Astrocyte (in vitro differentiated cells and primary cell): ENCODE measurements around the gene MICAL3. TPM values are rescaled to one million over a fixed set of nuclear protein-coding genes. Genes with fewer than 3 reads are reported as not detected.

Experiments used
- DNase-seq: peaks from one replicate; pipeline ENCODE4 v3.0.0-alpha.2; 2010; ENCODE audit warnings: low read depth
- FAIRE-seq: peaks from 2 replicates; lab custom pipeline; 2011; peaks lifted over from hg19 to GRCh38; lab: Jason Lieb, UNC
- H2AFZ ChIP-seq: 2 replicates; pipeline ENCODE4 v1.6.0; 2012; ENCODE audit warnings: low read depth, low read length, inconsistent platforms
- H3K27ac ChIP-seq: 2 replicates; pipeline ENCODE4 v1.5.1; 2011; ENCODE audit warnings: low read depth, low read length, inconsistent platforms
- H3K27me3 ChIP-seq: 2 replicates; pipeline ENCODE4 v1.6.0; 2011; ENCODE audit warnings: low read length, inconsistent platforms; ENCODE audit not compliant: insufficient read depth
- H3K36me3 ChIP-seq: 2 replicates; pipeline ENCODE4 v1.5.1; 2011; ENCODE audit warnings: low read length, inconsistent platforms; ENCODE audit not compliant: insufficient read depth
- H3K4me1 ChIP-seq: 2 replicates; pipeline ENCODE4 v1.5.1; 2011; ENCODE audit warnings: low read length, inconsistent platforms; ENCODE audit not compliant: insufficient read depth
- H3K4me2 ChIP-seq: 2 replicates; pipeline ENCODE4 v1.6.0; 2012; ENCODE audit warnings: low read length, inconsistent platforms
- H3K4me3 ChIP-seq: 2 replicates; pipeline ENCODE4 v1.5.1; 2011; ENCODE audit warnings: low read depth, mild to moderate bottlenecking, low read length, inconsistent platforms; ENCODE audit not compliant: insufficient read depth
- H3K79me2 ChIP-seq: 2 replicates; pipeline ENCODE4 v1.6.0; 2012; ENCODE audit warnings: mild to moderate bottlenecking, low read length, inconsistent platforms; ENCODE audit not compliant: insufficient read depth
- H3K9ac ChIP-seq: 2 replicates; pipeline ENCODE4 v1.6.0; 2012; ENCODE audit warnings: mild to moderate bottlenecking, low read length, inconsistent platforms
- H3K9me3 ChIP-seq: 2 replicates; pipeline ENCODE4 v1.5.1; 2012; ENCODE audit warnings: low read depth, mild to moderate bottlenecking, low read length, inconsistent platforms; ENCODE audit not compliant: insufficient read depth
- H4K20me1 ChIP-seq: 2 replicates; pipeline ENCODE4 v1.6.0; 2012; ENCODE audit warnings: low read length, inconsistent platforms; ENCODE audit not compliant: insufficient read depth
- H3K27ac Mint-ChIP-seq: one replicate; pipeline ENCODE4 v1.8.0; 2021; ENCODE audit warnings: mild to moderate bottlenecking, mixed read lengths; ENCODE audit not compliant: unreplicated experiment
- H3K27me3 Mint-ChIP-seq: one replicate; pipeline ENCODE4 v1.8.0; 2021; ENCODE audit warnings: low read depth, mixed read lengths; ENCODE audit not compliant: unreplicated experiment
- H3K36me3 Mint-ChIP-seq: one replicate; pipeline ENCODE4 v1.8.0; 2021; ENCODE audit warnings: low read depth, mixed read lengths; ENCODE audit not compliant: unreplicated experiment
- H3K4me1 Mint-ChIP-seq: one replicate; pipeline ENCODE4 v1.8.0; 2021; ENCODE audit warnings: low read depth, mixed read lengths; ENCODE audit not compliant: unreplicated experiment
- H3K4me3 Mint-ChIP-seq: one replicate; pipeline ENCODE4 v1.8.0; 2021; ENCODE audit warnings: mild to moderate bottlenecking, moderate library complexity, mixed read lengths; ENCODE audit not compliant: unreplicated experiment
- H3K9me3 Mint-ChIP-seq: one replicate; pipeline ENCODE4 v1.8.0; 2021; ENCODE audit warnings: mild to moderate bottlenecking, mixed read lengths; ENCODE audit not compliant: unreplicated experiment
- EZH2 ChIP-seq: IDR thresholded peaks from 2 replicates; pipeline ENCODE4 v1.6.1; 2012; ENCODE audit warnings: mild to moderate bottlenecking, low read length, inconsistent platforms; ENCODE audit not compliant: insufficient read depth
- total RNA-seq: library from RNA; stranded (reverse); gene quantifications from 2 replicates; pipeline ENCODE4 v1.2.1, GENCODE V29; 2021
- TF ChIP-seq, protein P1 (sequence below): IDR thresholded peaks from 2 replicates; pipeline ENCODE4 v1.5.1; 2011; ENCODE audit warnings: low read depth, mild to moderate bottlenecking, inconsistent platforms, low read length, moderate library complexity; ENCODE audit not compliant: insufficient read depth

The MICAL3 gene
- total RNA-seq, 1 donor from 2014 or later, result 113 TPM

DNA sequence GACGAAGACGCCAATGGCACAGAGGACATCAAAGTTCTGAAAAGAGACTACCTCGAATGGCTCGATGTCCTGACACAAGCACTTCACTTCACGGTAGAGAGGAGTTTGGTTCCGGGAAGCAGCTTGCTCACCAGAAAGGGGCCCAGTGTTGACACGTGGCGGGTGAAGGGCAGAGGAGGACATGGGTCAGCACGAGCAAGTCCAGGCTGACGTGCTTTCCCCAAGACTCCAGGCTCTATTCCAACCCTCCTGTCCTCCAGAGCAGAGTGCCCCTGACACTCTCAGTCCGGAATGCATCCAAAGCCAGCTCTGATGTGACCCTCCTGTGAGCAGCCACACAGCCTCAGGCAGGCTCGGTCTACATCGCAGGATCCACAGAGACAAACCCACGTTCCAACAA lies 172.6 kb downstream of the MICAL3 start:
- Histone ChIP-seq H3K27me3 (no peaks in the 10 kb centered on the region), H3K4me1 (no peaks in the 10 kb centered on the region), H3K9ac (no peak overlapping the region), H3K36me3 (peaks cover 4% of the 10 kb centered on the region), H3K27ac (no peak overlapping the region), H3K4me2 (no peak overlapping the region), H3K79me2 (no peaks in the 10 kb centered on the region), H2AFZ (no peak overlapping the region), H3K4me3 (no peak overlapping the region), H4K20me1 (peaks cover 5% of the 10 kb centered on the region), H3K9me3 (no peaks in the 10 kb centered on the region)
- Mint-ChIP-seq H3K27me3 (no peaks in the 10 kb centered on the region), H3K36me3 (peaks cover 21% of the 10 kb centered on the region), H3K4me1 (no peaks in the 10 kb centered on the region), H3K9me3 (no peaks in the 10 kb centered on the region), H3K4me3 (no peak overlapping the region), H3K27ac (no peak overlapping the region)
- DNase-seq (no peak), FAIRE-seq (no peak)
- TF ChIP-seq, protein P1, sequence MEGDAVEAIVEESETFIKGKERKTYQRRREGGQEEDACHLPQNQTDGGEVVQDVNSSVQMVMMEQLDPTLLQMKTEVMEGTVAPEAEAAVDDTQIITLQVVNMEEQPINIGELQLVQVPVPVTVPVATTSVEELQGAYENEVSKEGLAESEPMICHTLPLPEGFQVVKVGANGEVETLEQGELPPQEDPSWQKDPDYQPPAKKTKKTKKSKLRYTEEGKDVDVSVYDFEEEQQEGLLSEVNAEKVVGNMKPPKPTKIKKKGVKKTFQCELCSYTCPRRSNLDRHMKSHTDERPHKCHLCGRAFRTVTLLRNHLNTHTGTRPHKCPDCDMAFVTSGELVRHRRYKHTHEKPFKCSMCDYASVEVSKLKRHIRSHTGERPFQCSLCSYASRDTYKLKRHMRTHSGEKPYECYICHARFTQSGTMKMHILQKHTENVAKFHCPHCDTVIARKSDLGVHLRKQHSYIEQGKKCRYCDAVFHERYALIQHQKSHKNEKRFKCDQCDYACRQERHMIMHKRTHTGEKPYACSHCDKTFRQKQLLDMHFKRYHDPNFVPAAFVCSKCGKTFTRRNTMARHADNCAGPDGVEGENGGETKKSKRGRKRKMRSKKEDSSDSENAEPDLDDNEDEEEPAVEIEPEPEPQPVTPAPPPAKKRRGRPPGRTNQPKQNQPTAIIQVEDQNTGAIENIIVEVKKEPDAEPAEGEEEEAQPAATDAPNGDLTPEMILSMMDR, result no peak
- no peak for TF ChIP-seq EZH2

GRCh38 chr22:17847360-17848078 lies 176.8 kb downstream of the MICAL3 start:
- Histone ChIP-seq H3K36me3 (no peaks in the 10 kb centered on the region), H3K27me3 (no peaks in the 10 kb centered on the region), H2AFZ (no peak overlapping the region), H3K9ac (no peak overlapping the region), H3K79me2 (no peaks in the 10 kb centered on the region), H3K9me3 (no peaks in the 10 kb centered on the region), H4K20me1 (peaks cover 7% of the 10 kb centered on the region), H3K4me2 (no peak overlapping the region), H3K27ac (no peak overlapping the region), H3K4me3 (no peak overlapping the region), H3K4me1 (no peaks in the 10 kb centered on the region)
- peak; percentile 20 for DNase-seq
- Mint-ChIP-seq H3K4me1 (peaks cover 2% of the 10 kb centered on the region), H3K27me3 (no peaks in the 10 kb centered on the region), H3K27ac (no peak overlapping the region), H3K36me3 (peaks cover 30% of the 10 kb centered on the region), H3K9me3 (no peaks in the 10 kb centered on the region), H3K4me3 (no peak overlapping the region)
- no peak for FAIRE-seq
- TF ChIP-seq, protein P1, result no peak
- no peak for TF ChIP-seq EZH2

GRCh38 chr22:17846326-17846992 lies 177.9 kb downstream of the MICAL3 start:
- H3K27me3 Mint-ChIP-seq, result no peaks in the 10 kb centered on the region

More at GRCh38 chr22:17846326-17846992, 177.9 kb downstream of the MICAL3 start:
- no peaks in the 10 kb centered on the region for H3K27me3 ChIP-seq
- Mint-ChIP-seq H3K27ac (no peak overlapping the region), H3K4me3 (no peak overlapping the region), H3K36me3 (peaks cover 28% of the 10 kb centered on the region), H3K9me3 (no peaks in the 10 kb centered on the region), H3K4me1 (peaks cover 2% of the 10 kb centered on the region)
- no peak overlapping the region for H2AFZ ChIP-seq
- no peak overlapping the region for H3K27ac ChIP-seq
- H3K79me2 ChIP-seq, result no peaks in the 10 kb centered on the region
- no peak overlapping the region for H3K4me2 ChIP-seq
- H3K9me3 ChIP-seq, result no peaks in the 10 kb centered on the region
- no peak overlapping the region for H3K9ac ChIP-seq
- no peaks in the 10 kb centered on the region for H3K36me3 ChIP-seq
- H4K20me1 ChIP-seq, result peaks cover 7% of the 10 kb centered on the region
- no peak for TF ChIP-seq EZH2
- TF ChIP-seq, protein P1, result no peak
- FAIRE-seq, result no peak
- DNase-seq, result no peak
- no peaks in the 10 kb centered on the region for H3K4me1 ChIP-seq
- H3K4me3 ChIP-seq, result no peak overlapping the region
